Ascending aorta (tissue), 2 donors: ENCODE results near the gene HSF5. TPM values are rescaled to one million over a fixed set of nuclear protein-coding genes. Genes with fewer than 3 reads are reported as not detected.
"Not testable (repeated sequence)": the region's sequence is repeated elsewhere in the genome, so short reads cannot be mapped to it uniquely, and the experiment has no call there.

Experiments used
- DNase-seq, 2 donors: peaks; one replicate each; pipeline ENCODE4 v3.0.0-alpha.2; 2019; ENCODE audit warnings: low spot score in 2 of 2
- H3K27ac ChIP-seq, 2 donors: fragments of 200-600 bp; sonication (generic); one replicate each; pipeline ENCODE4 v1.5.1; 2016 to 2017; ENCODE audit warnings: mild to moderate bottlenecking in 1 of 2
- H3K27me3 ChIP-seq: fragments of 200-600 bp; sonication (generic); one replicate; pipeline ENCODE4 v1.5.1; 2017
- H3K36me3 ChIP-seq, 2 donors: fragments of 200-600 bp; sonication (generic); one replicate each; pipeline ENCODE4 v1.5.1; 2016
- H3K4me1 ChIP-seq, 2 donors: fragments of 200-600 bp; sonication (generic); one replicate each; pipeline ENCODE4 v1.5.1; 2016 to 2017; ENCODE audit warnings: mild to moderate bottlenecking in 1 of 2
- H3K4me3 ChIP-seq, 2 donors: fragments of 200-600 bp; sonication (generic); one replicate each; pipeline ENCODE4 v1.5.1; 2016 to 2017; ENCODE audit warnings: mild to moderate bottlenecking in 1 of 2
- H3K9me3 ChIP-seq, 2 donors: fragments of 200-600 bp; sonication (generic); one replicate each; pipeline ENCODE4 v1.5.1; 2016
- intact Hi-C: fragments of 100-400 bp; cut with DNase I; formaldehyde crosslinking; loops from one replicate; pipeline ENCODE4 v1.15.1; 2023
- total RNA-seq: library from RNA; depleted of rRNA; stranded (reverse); fragments of >200 nt; gene quantifications from one replicate; pipeline ENCODE4 v1.1.0, GENCODE V29; 2016
- TF ChIP-seq, protein P1 (sequence below), 3 experiments: fragments of 200-600 bp in 2 of 3; fragments of 450-650 bp in 1 of 3; sonication (generic) in 2 of 3; IDR thresholded peaks; one replicate each; pipeline ENCODE4 v1.5.1; 2016 to 2019; ENCODE audit warnings: antibody characterized with exemption in 3 of 3, mild to moderate bottlenecking in 1 of 3, moderate library complexity in 1 of 3

HSF5 gene
- total RNA-seq, 1 donor from 2014 or later, result not detected

DNA sequence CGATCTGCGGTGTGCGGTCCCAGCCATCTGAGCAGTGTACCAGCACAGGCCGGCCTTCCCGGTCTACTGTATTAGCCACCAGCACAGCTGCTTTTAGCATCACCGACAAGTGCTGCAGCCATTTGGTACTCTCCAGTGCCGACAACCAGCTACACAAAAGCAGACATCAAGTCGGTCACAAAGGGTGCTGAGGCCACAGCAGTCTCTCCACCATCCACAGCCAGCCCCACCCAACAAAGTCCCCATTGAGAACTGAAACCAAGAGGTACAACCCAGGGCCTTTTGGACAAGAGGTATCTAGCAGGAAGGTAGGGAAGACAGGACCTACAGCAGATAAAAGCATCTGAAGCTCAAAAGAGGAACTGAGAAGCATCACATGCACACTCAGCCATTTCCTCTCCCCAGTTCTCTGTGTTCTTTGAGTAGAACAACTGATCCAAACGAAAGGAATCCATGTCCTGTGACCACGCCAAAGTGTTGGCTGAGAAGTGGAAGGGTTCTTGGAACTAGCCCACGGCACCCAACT, 16.7 kb upstream of the HSF5 start:
- Histone ChIP-seq H3K4me3 (no peak overlapping the region), H3K36me3 (peaks cover 85 to 98% of the 10 kb centered on the region in 2 donors), H3K27ac (no peak overlapping the region), H3K9me3 (no peaks in the 10 kb centered on the region), H3K27me3 (no peaks in the 10 kb centered on the region), H3K4me1 (no peaks in the 10 kb centered on the region)
- intact Hi-C loops, result no loop called here
- TF ChIP-seq, protein P1, sequence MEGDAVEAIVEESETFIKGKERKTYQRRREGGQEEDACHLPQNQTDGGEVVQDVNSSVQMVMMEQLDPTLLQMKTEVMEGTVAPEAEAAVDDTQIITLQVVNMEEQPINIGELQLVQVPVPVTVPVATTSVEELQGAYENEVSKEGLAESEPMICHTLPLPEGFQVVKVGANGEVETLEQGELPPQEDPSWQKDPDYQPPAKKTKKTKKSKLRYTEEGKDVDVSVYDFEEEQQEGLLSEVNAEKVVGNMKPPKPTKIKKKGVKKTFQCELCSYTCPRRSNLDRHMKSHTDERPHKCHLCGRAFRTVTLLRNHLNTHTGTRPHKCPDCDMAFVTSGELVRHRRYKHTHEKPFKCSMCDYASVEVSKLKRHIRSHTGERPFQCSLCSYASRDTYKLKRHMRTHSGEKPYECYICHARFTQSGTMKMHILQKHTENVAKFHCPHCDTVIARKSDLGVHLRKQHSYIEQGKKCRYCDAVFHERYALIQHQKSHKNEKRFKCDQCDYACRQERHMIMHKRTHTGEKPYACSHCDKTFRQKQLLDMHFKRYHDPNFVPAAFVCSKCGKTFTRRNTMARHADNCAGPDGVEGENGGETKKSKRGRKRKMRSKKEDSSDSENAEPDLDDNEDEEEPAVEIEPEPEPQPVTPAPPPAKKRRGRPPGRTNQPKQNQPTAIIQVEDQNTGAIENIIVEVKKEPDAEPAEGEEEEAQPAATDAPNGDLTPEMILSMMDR (IDR thresholded peaks at IDR 0.05), result no peak
- no peak for DNase-seq

DNA sequence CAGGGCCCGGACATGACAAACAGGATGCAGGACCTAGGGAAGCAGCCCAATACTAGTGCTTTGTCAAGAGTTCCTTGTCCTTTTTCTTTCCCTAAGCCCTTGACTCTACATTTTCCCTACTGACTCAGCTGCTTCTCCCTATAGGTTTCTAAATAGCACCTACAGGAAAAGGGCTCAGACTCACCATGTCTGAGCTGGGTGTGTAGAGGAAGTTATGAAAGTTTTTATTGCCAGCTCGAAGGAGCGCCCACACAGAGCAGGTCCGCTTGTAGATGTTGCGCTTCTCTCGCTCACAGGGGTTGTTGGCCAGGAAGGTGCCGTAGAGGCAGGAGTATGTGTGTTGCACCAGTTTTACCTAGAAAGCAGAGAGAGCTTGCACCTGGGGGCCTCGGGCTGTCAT, 15.7 kb upstream of the HSF5 start:
- no peak overlapping the region for H3K27ac ChIP-seq
- H3K4me1 ChIP-seq, result no peaks in the 10 kb centered on the region
- peak in 1 of 2 donors; percentile 30 for DNase-seq
- H3K9me3 ChIP-seq, result no peaks in the 10 kb centered on the region
- H3K36me3 ChIP-seq, result peaks cover 84 to 99% of the 10 kb centered on the region in 2 donors
- TF ChIP-seq, protein P1 (IDR thresholded peaks at IDR 0.05), result no peak
- no peaks in the 10 kb centered on the region for H3K27me3 ChIP-seq
- H3K4me3 ChIP-seq, result no peak overlapping the region
- intact Hi-C loops, result no loop called here

DNA sequence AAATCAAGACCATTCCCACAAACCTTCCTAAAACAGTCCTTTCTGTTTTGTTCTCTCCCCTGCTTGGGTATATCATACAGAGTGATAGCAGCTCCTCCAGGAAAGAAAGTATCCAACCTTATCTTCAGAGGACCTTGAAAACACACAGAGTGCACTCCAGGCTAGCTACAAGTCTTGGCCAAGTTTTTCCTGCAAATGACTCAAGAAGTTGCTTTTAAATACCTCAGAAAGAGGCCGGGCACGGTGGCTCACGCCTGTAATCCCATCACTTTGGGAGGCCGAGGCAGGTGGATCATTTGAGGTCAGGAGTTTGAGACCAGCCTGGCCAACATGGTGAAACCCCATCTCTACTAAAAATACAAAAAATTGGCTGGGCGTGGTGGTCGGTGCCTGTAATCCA, 14.9 kb upstream of the HSF5 start:
- H3K27ac ChIP-seq, H3K9me3 ChIP-seq, H3K27me3 ChIP-seq, H3K4me3 ChIP-seq, H3K4me1 ChIP-seq, intact Hi-C loops, DNase-seq: not testable (repeated sequence)
- peaks cover 80 to 95% of the 10 kb centered on the region in 2 donors for H3K36me3 ChIP-seq

DNA sequence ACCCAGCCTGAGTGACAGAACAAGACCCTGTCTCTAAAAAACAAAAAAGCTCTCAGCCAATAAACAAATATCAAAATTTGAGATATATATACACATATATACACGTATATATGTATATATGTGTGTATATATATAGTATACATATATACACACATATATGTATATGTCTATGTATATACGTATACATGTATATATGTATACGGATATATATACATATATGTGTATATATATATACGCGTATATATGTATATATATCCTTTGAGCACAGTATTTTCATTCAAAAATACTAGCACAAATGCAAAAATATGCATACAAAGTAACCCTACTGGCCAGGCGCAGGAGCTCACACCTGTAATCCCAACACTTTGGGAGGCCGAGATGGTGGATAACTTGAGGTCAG, 13.2 kb upstream of the HSF5 start:
- Histone ChIP-seq H3K27ac (no peak overlapping the region), H3K4me1 (no peaks in the 10 kb centered on the region), H3K27me3 (no peaks in the 10 kb centered on the region), H3K36me3 (peaks cover 74 to 95% of the 10 kb centered on the region in 2 donors), H3K9me3 (no peaks in the 10 kb centered on the region), H3K4me3 (no peak overlapping the region)
- DNase-seq, result no peak
- TF ChIP-seq, protein P1 (IDR thresholded peaks at IDR 0.05), result no peak
- intact Hi-C loops, result no loop called here

DNA sequence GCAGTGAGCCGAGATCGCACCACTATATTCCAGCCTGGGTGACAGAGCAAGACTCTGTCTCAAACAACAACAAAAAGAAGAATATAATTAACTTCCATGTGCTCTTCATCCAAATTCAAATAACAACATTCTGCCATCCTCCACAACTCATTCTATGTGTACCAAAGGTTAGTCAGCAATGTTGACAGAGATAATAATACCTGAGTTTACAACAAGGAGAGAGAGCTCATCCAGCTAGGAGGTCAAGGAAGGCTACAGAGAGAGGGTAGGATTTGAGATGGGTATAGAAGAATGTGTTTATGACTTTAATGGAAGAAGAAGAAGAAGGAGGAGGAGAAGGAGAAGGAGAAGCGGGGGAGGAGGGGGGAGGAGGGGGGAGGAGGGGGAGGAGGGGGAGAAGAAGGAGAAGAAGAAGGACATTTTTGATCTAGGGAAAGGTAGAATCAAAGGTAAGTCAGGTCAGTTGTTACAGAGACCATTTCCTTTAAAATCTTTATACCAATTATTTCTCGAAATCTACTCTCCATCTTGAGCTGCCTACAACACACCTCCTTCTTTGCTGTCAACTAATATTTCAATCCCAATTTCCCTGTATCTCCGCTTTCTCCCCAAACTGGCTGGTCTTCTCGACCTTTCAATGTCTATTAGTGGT, 10.1 kb upstream of the HSF5 start:
- Histone ChIP-seq H3K9me3 (no peaks in the 10 kb centered on the region), H3K27ac (no peak overlapping the region), H3K4me1 (no peaks in the 10 kb centered on the region), H3K4me3 (no peak overlapping the region), H3K36me3 (peaks cover 80 to 96% of the 10 kb centered on the region in 2 donors), H3K27me3 (no peaks in the 10 kb centered on the region)
- intact Hi-C loops, result no loop called here
- TF ChIP-seq, protein P1 (IDR thresholded peaks at IDR 0.05), result no peak
- no peak for DNase-seq

DNA sequence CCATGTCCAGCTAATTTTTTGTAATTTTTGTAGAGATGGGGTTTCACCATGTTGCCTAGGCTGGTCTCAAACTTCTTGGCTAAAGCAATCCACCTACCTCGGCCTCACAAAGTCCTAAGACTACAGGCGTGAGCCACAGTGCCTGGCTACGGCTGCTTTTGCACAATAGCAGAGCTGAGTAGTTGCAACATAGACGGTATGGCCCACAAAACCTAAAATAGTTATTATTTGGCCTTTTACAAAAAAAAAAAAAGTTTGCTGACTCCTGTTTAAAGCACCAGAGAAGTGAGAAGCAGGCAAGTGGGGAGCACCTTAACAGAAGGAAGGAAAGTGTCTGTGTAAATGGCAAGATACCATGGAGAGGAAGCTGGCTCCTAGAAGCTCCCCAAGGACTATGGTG, 5.3 kb upstream of the HSF5 start:
- H3K27ac ChIP-seq, result no peak overlapping the region
- no peak for DNase-seq
- peaks cover 73 to 98% of the 10 kb centered on the region in 2 donors for H3K36me3 ChIP-seq
- no peak overlapping the region for H3K4me3 ChIP-seq
- no peaks in the 10 kb centered on the region for H3K27me3 ChIP-seq
- intact Hi-C loops, result no loop called here
- H3K9me3 ChIP-seq, result no peaks in the 10 kb centered on the region
- H3K4me1 ChIP-seq, result no peaks in the 10 kb centered on the region
- TF ChIP-seq, protein P1 (IDR thresholded peaks at IDR 0.05), result no peak
